GM03348 (cell line): ENCODE measurements around the gene ARHGAP4.
A peak's percentile ranks its signal among the peaks of the same experiment; 100 is the strongest.

ENCODE experiments used
- DNase-seq: peaks from one replicate; pipeline ENCODE4 v3.0.0; 2012; ENCODE audit warnings: low spot score

The ARHGAP4 gene

DNA sequence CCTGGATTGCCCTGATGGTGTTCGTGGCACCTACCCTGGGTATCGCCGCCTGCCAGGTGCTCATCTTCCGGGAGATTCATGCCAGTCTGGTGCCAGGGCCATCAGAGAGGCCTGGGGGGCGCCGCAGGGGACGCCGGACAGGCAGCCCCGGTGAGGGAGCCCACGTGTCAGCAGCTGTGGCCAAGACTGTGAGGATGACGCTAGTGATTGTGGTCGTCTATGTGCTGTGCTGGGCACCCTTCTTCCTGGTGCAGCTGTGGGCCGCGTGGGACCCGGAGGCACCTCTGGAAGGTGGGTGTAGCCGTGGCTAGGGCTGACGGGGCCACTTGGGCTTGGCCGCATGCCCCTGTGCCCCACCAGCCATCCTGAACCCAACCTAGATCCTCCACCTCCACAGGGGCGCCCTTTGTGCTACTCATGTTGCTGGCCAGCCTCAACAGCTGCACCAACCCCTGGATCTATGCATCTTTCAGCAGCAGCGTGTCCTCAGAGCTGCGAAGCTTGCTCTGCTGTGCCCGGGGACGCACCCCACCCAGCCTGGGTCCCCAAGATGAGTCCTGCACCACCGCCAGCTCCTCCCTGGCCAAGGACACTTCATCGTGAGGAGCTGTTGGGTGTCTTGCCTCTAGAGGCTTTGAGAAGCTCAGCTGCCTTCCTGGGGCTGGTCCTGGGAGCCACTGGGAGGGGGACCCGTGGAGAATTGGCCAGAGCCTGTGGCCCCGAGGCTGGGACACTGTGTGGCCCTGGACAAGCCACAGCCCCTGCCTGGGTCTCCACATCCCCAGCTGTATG is 19.7 kb downstream of the ARHGAP4 start:
- DNase-seq: no peak

DNA sequence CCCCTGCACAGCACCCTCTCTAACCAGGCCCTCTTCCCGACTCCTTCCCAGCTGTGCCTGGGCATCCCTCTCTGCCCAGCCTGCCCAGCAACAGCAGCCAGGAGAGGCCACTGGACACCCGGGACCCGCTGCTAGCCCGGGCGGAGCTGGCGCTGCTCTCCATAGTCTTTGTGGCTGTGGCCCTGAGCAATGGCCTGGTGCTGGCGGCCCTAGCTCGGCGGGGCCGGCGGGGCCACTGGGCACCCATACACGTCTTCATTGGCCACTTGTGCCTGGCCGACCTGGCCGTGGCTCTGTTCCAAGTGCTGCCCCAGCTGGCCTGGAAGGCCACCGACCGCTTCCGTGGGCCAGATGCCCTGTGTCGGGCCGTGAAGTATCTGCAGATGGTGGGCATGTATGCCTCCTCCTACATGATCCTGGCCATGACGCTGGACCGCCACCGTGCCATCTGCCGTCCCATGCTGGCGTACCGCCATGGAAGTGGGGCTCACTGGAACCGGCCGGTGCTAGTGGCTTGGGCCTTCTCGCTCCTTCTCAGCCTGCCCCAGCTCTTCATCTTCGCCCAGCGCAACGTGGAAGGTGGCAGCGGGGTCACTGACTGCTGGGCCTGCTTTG is 20.5 kb downstream of the ARHGAP4 start:
- no peak for DNase-seq

DNA sequence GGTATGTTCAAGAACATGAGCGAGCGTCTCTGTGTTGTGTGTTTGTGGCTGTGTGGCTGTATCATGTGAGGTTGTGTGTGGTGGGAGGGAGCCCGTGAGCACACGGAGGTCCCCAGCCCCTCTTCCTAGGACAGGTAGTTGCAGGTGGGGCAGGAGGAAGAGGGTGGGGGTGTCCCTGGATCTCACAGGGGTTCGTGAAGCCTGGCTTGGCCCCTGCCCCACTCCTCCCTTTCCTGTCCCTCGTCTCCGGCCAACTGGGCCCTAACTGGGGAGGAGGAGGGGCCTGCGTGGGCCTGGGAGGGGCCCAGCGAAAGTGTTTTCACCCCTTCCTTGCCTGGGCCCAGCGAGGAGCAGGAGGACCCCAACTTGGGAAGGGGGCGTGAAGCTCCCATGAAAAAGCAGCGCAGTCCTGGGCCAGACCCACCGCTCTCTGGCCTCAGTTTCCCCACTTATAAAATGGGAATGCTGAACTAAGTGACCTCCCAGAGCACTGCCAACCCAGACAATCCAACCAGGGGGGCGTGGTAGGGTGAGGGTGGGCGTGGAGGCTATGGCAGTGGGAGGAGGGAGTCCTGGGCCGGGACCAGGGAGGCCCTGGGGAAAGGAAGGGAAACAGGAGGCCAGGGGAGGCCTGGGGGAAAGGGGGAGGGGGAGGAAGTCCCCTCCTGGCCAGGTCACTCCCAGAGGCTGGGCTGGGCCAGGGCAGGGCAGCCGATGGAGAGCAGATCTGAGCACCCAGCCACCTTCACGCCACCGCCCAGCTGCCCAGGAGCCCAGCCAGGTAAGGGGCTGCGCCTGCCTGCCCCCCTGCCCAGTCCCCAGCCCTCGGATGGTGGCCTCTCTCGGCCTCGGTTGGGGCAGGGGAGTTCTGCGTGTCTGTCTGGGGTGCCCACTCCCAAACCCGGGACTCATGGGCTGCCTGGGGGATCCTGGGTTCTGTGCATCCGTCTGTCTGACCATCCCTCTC is 21.8 kb downstream of the ARHGAP4 start, which contains the start of gene AVPR2:
Gene AVPR2, plus strand, starts transcription at position 683 of the 967 bp plus-strand sequence. CDS start 473 bp downstream, outside the sequence.
- no peak for DNase-seq

DNA sequence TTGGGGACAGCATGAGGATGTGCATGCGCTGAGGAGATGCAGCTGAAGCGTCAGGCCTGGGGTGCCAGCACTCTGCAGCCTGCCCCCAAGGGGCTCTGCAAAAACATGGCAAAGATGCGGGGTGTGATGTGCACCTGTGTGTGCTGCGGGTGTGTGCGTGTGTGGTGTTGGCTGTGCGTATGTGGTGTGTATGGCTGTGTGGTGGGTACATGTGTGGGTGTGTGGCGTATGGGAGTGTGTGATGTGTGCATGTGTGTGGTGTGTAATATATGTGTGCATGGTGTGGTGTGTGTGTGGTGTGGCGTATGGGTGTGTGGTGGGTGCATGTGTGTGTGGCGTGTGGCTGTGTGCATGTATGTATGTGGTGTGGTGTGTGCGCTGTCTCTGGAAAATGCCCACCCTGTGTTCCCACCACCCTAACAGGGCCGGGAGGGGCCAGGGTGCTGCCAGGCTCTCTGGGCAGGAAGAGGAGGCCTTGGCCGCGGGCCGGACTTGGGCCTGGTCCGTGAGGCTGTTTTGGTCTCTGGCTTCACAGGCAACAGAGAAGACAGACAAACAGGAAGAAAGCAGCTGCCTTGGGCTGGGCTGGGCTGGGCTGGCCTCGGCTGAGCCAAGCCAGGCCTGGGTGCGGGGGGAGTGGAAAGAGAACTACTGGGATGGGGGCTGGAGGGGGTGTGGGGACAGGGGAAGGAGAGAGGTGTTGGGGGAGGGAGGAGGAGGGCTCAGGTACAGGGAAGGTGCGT is 22.7 kb downstream of the ARHGAP4 start:
- no peak for DNase-seq

DNA sequence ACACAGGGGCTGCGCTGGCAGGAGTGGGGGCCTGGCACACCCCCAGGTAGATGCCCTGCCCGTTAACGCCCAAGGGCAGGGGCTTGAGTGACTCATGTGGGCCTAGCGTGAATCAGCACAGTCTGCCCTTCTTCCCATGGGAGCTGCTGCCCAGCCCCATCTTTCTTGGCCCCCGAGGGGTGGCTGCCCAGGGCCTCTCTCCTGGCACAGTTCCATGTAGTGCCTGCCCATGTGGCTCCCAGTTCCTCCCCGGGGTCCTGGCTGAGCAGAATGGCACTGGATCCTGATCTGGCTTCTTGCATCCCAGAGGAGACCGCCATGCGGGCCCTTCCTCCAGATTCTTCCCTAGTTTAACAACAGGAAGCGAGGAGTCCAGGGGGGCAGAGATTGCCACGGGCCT is 23.7 kb downstream of the ARHGAP4 start:
- DNase-seq: no peak

DNA sequence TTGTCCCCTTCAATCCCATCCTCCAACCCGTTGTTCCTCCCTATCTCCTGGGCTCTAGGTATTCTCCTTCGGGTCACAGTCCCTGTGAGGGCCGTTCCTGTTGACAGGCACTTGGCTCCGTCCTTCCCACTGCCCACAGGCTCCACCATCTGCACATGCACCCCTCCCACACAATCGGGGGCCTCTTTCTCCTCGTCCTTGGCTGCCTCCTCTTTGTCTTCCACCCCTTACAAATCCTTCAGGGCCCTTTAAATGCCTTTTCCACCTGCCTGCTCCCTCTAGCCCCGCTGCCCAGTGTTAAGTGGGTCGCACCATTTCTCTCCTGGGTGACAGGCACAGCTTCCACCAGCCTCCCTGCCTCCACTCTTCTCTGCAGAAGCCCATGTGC is 24.3 kb downstream of the ARHGAP4 start:
- no peak for DNase-seq

DNA sequence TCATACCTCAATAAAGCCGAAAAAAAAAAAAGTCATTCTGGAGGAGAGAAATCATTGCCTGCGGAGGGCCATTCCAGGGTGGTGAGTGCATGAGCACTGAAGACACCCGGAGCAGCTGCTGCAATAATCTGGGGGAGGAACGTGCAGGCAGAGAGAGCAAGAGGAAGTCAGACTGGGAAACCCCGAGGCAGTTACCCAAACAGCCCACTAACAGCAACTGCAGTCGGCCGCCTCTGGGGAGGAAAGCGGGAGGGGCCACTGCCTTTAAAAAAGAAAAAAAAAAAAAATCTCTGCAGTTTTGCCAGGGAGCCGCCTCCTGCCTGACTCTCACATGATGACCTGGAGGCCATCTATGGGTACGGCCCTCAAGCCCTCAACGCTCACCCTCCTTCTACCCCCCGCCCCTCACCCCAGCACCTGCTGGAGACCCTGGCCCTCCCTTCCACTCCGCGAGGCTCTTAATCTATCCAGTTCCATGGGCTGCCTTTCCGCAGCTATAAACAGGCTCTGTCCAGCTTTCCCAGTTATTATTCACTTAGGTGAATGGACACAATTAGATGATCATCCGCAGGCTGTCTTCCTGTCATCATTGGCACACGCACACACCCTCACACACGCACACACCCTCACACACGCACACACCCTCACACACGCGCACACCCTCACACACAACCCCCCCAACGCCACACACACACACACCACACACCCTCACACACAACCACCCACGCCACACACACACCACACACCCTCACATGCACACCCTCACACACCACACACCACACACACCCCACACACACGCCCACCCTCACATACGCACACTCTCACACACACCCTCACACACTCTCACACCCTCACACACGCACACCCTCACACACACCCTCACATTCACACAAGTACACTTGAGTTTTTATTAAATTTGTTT is 25.0 kb downstream of the ARHGAP4 start:
- peak; percentile 87 for DNase-seq

DNA sequence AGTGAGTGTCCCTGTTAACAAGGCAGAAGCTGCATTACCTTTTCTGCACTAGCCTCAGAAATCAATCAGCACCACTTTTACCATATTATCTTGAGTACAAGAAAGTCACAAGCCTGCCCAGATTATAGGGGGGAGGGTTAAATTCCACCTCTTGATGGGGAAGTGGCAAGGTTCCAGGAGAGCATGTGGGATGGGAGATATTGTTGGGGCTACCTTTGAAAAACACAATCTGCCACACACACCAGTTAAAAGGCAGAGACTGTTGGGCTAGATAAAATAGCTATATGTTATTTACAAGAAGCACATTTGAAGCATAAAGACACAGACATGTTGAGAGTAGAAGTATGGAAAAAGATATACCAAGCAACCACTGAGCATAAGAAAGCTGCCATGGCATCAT is 28.2 kb downstream of the ARHGAP4 start:
- DNase-seq: no peak

DNA sequence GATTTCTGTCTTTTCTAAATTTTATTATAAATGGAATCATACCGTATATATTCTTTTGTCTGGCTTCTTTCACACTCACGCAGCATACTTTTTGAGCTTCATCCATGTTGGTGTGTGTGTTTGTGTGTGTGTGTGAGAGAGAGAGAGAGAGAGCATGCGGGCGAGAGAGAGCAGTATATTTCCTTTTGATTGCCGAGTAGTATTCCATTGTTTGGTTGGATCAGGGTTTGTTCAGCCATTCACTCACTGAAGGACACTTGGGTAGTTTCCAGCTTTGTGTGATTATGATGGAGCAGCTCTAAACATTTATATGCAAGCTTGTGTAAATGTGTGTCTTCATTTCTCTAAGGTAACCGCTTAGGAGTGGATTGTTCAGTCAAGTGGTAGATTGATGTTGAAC is 36.9 kb downstream of the ARHGAP4 start:
- DNase-seq: no peak

DNA sequence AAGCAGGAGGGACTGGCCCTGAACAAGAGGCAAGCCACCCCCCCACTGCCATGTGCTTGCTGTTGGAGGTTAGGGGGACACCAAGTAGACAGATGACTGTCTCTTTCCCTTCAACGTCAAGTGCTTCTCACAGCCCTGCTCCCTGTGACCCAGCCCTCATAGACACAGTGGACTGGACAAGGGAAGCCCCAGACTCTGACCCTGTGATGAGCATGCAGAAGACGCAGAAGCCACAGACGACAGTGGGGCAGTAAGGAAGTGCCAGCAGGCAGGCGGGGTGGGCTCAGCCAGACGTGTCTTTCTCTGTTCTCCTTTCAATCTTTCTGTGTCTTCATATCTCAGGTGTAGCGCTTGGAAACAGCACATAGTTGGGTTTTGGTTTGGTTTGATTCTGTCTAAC is 37.7 kb downstream of the ARHGAP4 start:
- no peak for DNase-seq

DNA sequence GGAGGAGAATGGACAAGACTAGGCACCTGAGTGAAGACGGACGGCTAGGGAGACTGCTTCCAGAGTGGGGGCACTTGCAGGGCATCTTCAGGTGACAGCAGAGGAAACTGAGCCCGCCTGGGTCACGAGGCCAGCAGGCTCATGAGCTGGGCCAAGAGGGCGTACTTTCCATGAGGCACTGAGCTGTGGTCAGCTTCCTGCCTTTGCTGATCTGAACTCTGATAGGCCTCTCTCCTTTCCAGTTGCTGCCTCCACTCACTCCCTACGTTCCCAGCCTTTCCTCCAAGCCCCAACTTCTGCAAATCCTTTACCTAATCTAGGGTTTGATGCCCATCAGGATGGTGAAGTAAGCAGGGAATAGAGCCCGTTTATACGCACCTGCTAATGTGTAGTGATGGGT is 38.7 kb downstream of the ARHGAP4 start:
- no peak for DNase-seq

DNA sequence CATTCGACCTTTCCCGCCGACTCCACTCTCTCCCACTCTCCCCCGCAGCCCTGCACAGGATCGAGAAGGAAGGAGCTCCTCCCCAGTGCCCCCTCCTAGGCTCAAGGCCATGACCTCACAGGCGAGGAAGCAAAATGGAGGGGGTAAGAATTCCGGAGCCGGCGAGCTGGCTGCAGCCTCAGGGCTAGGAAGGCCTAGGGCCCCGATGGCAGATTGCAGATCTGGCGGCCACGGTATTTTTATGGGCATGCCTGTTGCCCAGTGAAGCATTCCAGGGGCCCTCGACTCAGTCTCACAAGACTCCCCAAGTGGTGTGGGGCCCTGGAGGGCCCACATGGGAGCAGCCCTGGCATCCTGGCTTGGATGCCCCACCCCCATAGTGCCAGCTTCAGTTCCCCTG is 39.1 kb downstream of the ARHGAP4 start:
- DNase-seq: no peak

DNA sequence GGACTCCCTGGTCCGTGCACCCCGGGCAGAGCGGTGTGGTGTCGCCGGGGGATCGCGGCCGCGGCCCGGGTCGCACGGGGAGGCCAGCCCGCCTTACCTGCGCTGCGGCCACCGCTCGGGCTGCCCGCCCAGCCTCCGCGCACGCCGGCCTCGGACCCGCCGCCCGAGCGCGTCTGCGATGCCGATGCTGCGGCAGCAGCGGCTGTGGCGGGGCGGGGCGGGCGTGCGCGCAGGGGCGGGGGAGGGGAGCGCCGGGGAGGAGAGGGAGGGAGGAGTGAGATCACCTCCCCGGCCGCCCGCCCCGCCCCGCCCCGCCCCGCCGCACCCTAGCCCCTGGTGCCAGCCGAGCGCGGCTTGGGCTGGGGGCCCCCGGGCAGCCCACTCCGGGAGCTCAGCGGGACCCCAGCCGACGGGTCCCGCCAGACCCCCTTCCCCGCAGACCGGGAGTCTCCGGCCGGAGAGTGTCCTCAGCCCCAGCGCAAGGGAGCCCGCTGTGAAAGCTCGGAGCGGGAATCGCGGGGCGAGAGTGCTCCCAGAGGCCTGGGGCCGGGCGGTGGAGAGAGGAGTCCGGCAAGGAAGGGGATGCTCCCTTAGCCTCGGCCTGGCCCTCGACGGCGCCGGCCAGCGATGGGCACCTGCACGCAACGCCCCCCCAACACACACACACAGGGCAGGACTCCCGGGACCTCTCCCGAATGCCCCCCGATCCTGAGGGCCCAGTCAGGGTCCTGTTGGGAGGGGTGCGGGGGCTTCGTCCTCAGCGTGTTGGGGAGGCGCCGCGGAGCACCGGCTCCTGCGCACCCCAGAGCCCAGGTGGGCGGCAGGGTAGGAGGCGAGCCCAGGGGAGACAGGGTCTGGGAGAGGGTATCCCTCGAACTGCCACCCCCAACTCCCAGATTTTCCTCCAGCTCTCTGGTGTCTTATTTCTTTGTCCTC is 39.8 kb downstream of the ARHGAP4 start, which contains the start of gene L1CAM:
Gene L1CAM, minus strand, starts transcription at position 206 of the 936 bp plus-strand sequence. CDS start 10,337 bp downstream, outside the sequence.
- DNase-seq: peak; percentile 32

DNA sequence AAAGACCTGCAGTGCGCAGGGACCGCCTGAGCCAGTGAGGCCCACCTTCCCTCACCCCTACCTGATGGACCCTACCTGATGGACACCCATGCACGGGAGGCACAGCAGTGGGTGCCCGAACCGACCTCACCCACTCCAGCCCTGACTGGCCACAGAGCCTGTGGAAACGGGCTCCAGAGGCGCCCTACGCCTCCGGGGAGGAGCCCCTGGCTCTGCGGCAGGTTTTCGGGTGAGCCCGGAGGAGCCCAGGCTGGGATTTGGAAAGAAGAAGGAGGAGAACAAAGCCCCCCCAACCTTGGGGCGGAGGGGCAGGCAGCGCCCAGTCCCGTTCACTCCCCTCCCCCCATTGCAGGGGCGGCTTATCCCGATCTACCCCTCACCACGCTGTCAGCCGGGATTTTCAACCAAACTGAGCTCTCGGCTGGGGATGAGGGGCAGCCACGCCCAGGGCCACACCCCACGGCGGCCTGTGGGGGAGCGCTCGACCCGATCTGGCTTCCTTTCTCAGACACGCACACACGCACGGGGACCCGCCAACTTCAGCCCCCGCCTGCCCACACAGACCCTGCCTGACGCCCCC is 40.8 kb downstream of the ARHGAP4 start:
- no peak for DNase-seq

DNA sequence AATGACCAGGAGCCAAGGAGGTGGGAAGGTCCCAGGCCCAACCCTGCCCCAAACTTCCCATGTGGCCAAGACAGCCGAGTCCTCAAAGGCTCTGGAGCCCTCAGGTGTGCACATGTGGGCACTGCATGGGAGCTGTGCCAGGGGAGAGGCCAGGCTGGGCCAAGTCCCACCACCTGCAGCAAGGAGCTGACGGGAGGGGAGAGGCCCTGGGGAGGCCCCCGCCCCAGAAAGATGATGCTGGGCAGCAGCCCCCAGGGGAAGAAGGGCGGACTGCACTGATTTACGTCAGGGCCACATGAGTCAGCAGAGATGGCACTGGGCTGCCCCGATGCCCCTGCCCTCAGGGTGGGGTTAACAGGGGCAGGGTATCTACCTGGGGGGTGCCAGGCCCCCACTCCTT is 41.5 kb downstream of the ARHGAP4 start:
- DNase-seq: no peak

DNA sequence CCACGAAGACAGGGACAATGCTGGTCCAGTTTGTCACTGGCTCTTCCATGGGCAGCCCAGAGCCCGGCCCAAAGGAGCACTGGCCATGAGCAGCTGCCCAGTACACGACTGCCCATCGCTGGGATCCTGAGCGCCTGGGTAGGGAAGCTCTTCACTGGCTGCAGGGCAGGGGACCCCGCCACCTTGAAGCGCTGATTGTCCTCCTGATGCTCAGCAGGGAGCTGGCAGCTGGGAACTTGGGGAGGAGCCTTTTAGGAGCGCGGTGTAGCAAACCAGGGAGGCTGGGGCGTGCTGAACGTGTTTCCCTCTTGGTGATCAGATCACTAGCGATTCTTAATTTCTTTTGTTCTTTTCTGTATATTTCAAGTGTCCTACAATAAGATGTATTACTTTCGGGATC is 41.9 kb downstream of the ARHGAP4 start:
- no peak for DNase-seq

DNA sequence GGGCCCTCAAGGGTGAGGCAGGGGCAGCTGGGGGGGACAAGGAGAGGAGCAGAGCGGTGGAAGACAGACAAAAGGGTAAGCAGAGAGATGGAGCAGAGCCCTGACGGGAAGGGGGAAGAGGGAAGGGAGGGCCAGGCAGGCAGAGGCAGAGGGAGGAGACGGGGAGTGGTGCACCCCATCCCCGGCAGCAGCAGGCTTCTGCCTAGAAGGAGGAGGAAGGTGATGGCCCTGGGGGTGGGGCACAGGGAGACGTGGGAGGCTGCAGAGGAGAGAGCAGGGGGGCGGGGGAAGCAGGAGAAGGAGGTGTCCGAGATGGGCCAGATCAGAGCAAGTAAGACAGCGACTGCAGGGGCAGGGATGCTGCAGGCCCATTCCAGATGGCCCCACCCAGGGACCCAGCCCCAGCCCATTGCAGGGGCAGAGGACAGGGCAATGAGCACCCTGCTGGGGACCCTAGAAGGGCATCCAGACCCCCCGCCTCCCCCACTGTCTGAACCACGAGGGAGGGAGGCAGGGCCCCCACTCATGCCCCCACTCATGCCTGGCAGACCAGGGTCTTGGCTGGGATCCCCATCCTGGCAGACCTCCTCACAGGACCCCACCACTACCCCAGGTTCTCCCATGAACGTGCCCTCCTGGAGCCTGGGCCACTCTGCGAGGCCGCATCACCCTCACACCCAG is 42.8 kb downstream of the ARHGAP4 start:
- no peak for DNase-seq

DNA sequence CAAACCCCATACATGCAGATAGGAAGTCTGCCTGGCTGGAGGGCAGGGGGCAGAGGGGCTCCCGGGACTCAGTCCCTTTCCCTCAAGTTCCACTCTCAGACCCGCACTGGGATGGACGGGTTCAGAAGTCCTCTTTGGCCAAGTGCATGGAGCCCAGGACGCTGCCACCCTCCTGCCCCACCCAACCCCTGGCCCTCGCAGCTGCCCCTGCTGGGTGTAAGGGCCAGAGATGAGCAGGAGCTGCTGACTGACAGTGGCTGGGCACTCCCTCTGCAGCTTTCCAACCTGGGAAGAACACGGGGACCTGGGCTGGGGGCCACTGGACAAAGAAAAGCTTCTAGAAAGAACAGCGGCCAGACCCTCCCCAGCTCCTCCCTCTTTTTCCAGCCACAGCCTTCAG is 43.5 kb downstream of the ARHGAP4 start:
- DNase-seq: no peak
